GM12878 (cell line): ENCODE data around the gene PRKG1.
"Not testable (repeated sequence)": the region's sequence is repeated elsewhere in the genome, so short reads cannot be mapped to it uniquely, and the experiment has no call there.

Experiments used
- CEBPZ ChIP-seq: fragments of 150-350 bp; IDR thresholded peaks from 2 replicates; pipeline ENCODE4 v1.6.1; 2016; ENCODE audit warnings: low read depth, low read length
- CTCF ChIP-seq, 3 experiments: IDR thresholded peaks in 2 of 3; conservative IDR thresholded peaks in 1 of 3; 2 replicates each; pipeline ENCODE4 v1.5.1; 2011; ENCODE audit warnings: low read depth in 3 of 3, low read length in 3 of 3, mild to moderate bottlenecking in 3 of 3, control low read depth in 2 of 3, moderate library complexity in 2 of 3, inconsistent platforms in 1 of 3, mixed read lengths in 1 of 3; ENCODE audit not compliant: control insufficient read depth in 2 of 3, insufficient read depth in 1 of 3; ENCODE audit errors: extremely low read depth in 1 of 3
- EZH2 ChIP-seq: IDR thresholded peaks from 2 replicates; pipeline ENCODE4 v1.6.1; 2012; ENCODE audit warnings: low read depth, mild to moderate bottlenecking, control low read depth, inconsistent platforms, low read length, borderline replicate concordance; ENCODE audit not compliant: control insufficient read depth
- FOXM1 ChIP-seq: IDR thresholded peaks from 2 replicates; pipeline ENCODE4 v1.6.1; 2012; ENCODE audit warnings: low read depth, mild to moderate bottlenecking, inconsistent platforms, low read length, moderate library complexity
- MTA2 ChIP-seq: fragments of 450-650 bp; IDR thresholded peaks from 2 replicates; pipeline ENCODE4 v1.6.1; 2016; ENCODE audit warnings: low read depth, mild to moderate bottlenecking, moderate library complexity
- POLR2A ChIP-seq: IDR thresholded peaks from 2 replicates; pipeline ENCODE4 v1.6.1; 2011; ENCODE audit warnings: low read depth, mild to moderate bottlenecking, low read length
- RAD21 ChIP-seq: IDR thresholded peaks from 2 replicates; pipeline ENCODE4 v1.6.1; 2011; ENCODE audit warnings: mild to moderate bottlenecking, low read depth, low read length, moderate library complexity; ENCODE audit not compliant: insufficient read depth
- RB1 ChIP-seq: fragments of 450-650 bp; formaldehyde crosslinking; IDR thresholded peaks from 2 replicates; pipeline ENCODE4 v1.6.1; 2017; ENCODE audit warnings: mild to moderate bottlenecking, borderline replicate concordance
- SIX5 ChIP-seq: IDR thresholded peaks from 2 replicates; pipeline ENCODE4 v1.6.1; 2011; ENCODE audit warnings: mild to moderate bottlenecking, low read depth, low read length, moderate library complexity; ENCODE audit not compliant: severe bottlenecking
- SRF ChIP-seq, 2 experiments: IDR thresholded peaks; 2 replicates each; pipeline ENCODE4 v1.6.1; 2011; ENCODE audit warnings: low read depth in 2 of 2, low read length in 2 of 2, mild to moderate bottlenecking in 1 of 2, moderate library complexity in 1 of 2
- TAF1 ChIP-seq: IDR thresholded peaks from 2 replicates; pipeline ENCODE4 v1.6.1; 2011; ENCODE audit warnings: mild to moderate bottlenecking, low read depth, low read length, borderline replicate concordance
- YY1 ChIP-seq: IDR thresholded peaks from 2 replicates; pipeline ENCODE4 v1.6.1; 2011; ENCODE audit warnings: low read depth, mild to moderate bottlenecking, low read length
- ZBED1 ChIP-seq: IDR thresholded peaks from 2 replicates; pipeline ENCODE4 v1.6.1; 2016; ENCODE audit warnings: borderline replicate concordance

GRCh38 chr10:51281387-51281786 lies 207.1 kb downstream of the PRKG1 start:
- not testable (repeated sequence) for TF ChIP-seq SRF (IDR thresholded peaks at IDR 0.05; ENCODE audit: low read depth in 2 of 2, low read length in 2 of 2); FOXM1; POLR2A; RB1; TAF1; ZBED1; RAD21; EZH2; MTA2; CTCF (IDR thresholded peaks at IDR 0.05 in 2 of 3, conservative IDR thresholded peaks at IDR 0.05 in 1 of 3; ENCODE audit: control insufficient read depth in 2 of 3, extremely low read depth in 1 of 3, insufficient read depth in 1 of 3, low read depth in 3 of 3, low read length in 3 of 3); SIX5; YY1; CEBPZ
